Activated CD4-positive, alpha-beta T cell treated with anti-CD3 and anti-CD28 coated beads, Interleukin-2, amount 50 U/mL, for 48 hours (primary cell): ENCODE data around the gene TFCP2L1.
"Not testable (repeated sequence)": the region's sequence is repeated elsewhere in the genome, so short reads cannot be mapped to it uniquely, and the experiment has no call there.

Experiments
- DNase-seq, 2 experiments: peaks; one replicate each; pipeline ENCODE4 v3.0.0-alpha.2; 2020

Gene TFCP2L1, protein sequence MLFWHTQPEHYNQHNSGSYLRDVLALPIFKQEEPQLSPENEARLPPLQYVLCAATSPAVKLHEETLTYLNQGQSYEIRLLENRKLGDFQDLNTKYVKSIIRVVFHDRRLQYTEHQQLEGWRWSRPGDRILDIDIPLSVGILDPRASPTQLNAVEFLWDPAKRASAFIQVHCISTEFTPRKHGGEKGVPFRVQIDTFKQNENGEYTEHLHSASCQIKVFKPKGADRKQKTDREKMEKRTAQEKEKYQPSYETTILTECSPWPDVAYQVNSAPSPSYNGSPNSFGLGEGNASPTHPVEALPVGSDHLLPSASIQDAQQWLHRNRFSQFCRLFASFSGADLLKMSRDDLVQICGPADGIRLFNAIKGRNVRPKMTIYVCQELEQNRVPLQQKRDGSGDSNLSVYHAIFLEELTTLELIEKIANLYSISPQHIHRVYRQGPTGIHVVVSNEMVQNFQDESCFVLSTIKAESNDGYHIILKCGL

DNA sequence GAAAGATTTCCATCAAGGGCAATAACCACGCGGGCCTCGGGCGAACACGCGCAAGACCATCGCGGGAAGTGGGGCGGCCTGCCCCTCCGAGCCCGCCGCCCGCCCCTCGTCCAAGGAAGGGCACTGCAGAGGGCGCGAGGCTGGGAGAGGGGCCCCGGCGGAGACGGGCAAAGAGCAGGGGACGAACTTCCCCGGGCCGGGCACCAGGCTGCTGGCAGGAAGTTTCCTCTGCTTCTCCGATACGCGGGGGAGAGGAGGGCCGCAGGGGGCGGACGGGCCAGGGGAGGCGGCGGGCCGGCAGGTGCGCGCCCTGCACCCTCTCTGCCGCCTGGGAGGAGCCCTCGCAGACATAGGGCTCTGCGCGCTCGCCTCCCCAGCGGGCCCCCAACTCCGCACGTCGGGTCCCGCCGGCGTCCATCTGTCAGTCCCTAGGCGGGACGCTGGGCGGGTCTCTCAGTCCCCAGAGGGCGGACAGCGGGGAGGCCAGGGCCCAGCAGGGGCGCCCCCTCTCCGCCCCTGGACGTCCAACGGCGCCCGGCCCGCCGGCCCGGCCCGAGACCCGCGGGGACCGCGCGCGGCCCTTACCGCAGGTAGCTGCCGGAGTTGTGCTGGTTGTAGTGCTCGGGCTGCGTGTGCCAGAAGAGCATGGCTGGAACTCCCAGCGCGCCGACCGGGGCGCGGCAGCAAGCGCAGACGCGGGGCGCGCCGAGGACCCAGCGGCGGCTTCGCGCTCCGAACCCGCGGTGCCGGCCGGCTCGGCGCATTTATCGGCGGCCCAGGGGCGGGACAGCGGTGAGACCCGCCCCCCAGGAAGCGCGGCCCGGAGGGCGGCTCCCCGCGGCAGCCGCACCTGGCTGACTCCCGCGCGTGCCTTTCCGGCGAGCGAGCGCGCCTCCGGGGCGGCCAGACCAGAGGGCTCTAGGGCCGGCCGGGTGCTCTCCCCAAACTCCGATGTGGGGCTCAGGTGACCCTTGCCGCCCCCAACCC lies at the start of gene TFCP2L1:
Gene TFCP2L1, minus strand, starts transcription at position 740 of the 987 bp plus-strand sequence. Its CDS starts 93 bp downstream, at position 647.
- DNase-seq, result peak; percentile 20 to 22

DNA sequence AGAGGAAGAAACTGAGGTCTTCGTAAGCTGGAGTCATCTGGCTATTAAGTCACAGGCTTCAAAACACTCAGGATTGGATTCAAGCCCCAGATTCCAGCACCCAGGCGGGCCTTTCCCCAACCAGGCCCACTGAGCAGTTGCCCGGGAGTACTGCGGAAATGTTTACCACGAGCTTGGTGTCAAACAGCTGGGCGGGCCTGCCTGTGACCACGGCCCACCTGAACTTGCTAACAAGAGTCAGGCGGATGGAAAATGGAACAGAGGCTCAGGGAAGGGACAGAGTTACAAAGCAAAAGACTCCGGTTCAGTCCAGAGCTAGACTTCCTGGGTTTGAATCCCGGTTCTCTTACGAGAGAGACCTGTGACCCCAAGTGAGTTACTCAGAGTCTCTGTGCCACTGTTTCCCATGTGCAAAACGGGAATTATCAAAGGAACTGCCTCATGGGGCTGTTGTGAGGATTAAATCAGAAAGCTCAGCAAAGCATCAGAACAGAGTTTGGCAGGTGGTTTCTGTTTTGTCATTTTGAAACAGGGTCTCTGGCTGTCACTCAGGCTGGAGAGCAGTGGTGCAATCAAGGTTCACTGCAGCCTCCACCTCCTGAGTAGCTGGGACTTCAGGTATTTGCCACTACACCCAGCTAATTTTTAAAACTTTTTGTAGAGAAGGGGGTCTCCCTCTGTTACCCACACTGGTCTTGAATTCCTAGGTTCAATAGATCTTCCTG lies 49.0 kb upstream of the TFCP2L1 start:
- DNase-seq, result no peak

DNA sequence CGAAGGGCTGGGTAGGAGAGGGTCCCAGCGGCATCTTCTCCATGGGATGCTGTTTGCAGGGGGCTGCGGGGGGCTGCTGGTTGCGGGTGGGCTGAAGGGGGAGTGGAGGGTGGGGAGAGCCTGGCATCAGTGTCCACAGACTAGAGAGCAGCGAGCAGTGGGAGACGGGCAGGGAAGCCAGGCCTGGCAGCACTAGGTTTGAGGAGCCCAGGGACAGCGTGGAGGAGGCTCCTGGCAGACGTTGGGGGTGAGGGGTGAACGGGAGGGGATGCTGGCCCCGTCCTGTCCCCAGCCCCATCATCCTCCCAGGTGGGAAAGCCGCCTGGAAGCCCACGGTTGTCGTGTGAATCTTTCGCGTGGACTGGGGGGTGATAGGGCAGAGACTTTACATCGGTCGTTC lies 48.2 kb upstream of the TFCP2L1 start:
- DNase-seq, result no peak

DNA sequence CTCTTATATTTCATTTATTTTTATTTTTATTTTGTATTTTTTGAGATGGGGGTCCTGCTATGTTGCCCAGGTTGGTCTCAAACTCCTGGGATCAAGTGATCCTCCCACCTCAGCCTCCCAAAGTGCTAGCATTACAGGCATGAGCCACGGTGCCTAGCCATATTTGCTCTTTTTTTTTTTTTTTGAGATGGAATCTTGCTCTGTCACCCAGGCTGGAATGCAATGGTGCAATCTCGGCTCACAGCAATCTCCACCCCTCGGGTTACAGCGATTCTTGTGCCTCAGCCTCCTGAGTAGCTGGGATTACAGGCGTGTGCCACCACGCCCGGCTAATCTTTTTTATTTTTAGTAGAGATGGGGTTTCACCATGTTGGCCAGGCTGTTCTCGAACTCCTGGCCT lies 46.3 kb upstream of the TFCP2L1 start:
- DNase-seq, result not testable (repeated sequence)

DNA sequence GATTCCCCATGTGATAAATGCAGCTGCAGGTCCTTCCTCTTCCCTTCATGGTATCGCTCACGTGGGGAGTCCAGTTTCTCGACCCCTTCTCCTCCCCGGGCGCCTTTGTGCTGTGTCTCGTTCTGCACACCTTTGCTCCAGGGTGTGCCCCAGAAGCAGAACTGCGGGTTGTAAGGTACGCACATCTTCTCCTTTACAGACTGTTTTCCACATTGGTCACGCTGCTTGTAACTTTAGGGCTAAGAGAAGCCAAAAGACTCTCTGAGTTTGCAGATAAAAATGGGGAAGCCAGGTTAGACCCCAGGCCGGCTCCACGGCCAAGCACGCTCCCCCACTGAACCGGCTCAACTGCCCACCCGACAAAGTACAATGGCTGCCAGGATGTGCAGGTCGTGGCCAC lies 45.9 kb upstream of the TFCP2L1 start:
- DNase-seq, result no peak

GRCh38 chr2:121329786-121330185 lies 44.8 kb upstream of the TFCP2L1 start:
- no peak for DNase-seq

DNA sequence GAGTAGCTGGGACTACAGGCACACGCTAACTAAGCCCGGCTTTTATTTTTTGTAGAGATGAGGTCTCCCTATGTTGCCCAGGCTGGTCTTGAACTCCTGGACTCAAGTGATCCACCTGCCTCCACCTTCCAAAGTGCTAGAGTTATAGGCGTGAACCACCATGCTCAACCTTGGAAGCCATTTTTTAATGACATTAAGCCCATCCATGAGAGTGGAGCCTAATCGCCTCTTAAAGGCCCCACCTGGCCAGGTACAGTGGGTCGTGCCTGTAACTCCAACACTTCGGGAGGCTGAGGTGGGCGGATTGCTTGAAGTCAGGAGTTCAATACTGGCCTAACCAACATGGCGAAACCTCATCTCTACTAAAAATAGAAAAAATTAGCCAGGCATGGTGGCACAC lies 41.6 kb upstream of the TFCP2L1 start:
- DNase-seq, result no peak

DNA sequence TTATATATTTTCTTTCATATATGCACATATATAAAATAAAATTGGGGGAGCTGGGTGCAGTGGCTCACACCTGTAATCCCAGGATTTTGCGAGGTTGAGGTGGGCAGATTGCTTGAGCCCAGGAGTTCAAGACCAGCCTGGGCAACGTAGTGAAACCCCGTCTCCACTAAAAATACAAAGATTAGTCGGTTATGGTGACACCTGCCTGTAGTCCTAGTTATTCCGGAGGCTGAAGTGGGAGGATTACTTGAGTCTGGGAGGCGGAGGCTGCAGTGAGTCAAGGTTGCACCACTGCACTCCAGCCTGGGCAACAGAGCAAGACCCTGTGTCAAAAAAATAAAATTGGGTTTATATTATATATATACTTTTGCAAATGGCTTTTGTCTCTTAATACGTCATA lies 39.6 kb upstream of the TFCP2L1 start:
- no peak for DNase-seq

DNA sequence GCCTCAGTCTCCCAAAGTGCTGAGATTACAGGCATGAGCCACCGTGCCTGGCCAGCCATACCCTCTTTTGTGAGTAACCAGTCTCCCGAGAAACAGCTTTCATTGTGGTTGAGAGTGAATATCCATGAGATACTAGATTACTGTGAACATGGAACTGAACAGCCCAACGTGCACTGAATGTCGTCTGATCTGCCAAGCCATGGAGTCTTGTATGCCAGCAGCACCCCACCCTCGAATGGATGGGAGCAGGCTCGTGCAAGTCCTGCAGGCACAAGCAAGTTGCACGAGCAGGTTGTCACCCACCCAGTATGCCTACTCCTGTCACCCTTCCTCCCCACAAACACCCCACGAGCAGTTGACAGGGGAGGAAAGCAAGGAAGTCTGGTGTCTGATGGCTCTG lies 36.5 kb upstream of the TFCP2L1 start:
- no peak for DNase-seq

DNA sequence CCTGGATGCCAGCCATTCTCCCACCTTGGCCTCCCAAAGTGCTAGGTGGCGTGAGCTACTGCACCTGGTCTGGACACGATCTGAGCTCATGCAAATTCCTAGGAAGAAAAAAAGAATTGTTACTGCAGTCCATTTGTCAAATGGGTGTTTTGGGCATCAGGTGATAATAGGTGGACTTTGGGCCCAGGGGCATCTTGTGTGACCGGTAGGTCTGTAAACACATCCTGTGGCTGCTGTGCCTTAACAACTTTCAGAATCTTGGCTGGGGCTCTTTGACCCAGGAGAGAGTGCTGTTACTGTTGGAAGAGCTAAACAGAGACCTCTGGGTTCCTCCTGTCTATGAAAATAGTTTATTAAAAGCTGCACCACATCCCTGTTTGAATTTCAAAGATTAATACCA lies 34.9 kb upstream of the TFCP2L1 start:
- no peak for DNase-seq

DNA sequence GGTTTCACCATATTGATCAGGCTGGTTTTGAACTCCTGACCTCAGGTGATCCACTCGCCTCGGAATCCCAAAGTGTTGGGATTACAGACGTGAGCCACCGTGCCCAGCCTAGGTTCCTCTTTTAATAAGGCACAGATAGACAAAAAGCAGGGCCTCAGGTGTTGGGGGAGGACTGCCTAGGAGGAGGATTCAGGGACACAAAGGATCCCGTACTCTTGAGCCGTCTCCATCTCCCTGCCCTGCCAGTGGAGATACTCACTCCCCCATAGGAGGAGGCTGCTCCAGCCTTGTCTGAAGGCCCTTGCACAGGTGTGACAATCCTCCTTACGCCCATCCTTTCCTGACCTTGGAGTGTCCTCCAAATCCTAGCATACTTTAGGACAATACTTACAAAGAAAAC lies 32.0 kb upstream of the TFCP2L1 start:
- no peak for DNase-seq

DNA sequence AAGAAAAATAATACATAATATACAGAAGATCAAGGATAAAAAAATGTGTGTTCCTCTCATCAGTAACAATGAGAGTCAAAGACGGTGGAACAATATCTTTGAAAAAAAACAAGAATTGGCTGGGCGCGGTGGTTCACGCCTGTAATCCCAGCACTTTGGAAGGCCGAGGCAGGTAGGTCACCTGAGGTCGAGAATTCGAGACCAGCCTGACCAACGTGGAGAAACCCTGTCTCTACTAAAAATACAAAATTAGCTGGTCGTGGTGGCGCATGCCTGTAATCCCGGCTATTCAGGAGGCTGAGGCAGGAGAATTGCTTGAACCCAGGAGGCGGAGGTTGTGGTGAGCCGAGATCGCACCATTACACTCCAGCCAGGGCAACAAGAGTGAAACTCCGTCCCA lies 28.7 kb upstream of the TFCP2L1 start:
- not testable (repeated sequence) for DNase-seq

DNA sequence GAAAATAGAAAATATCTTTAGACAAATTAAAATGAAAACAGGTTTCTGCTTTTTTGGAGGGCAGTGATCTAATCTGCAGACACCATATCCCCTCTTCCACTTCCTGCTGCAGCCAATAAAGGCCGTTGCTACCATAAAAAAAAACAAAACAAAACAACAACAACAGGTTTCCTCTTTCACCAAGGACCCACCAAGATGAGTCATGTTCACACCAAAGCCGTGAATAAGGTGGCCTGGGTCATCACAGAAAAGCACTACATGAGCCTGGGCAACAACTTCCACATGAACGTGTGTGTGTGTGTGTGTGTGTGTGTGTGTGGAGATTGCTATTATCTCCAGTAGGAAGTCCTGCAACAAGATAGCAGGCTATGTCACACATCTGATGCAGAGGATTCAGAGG lies 24.8 kb upstream of the TFCP2L1 start:
- no peak for DNase-seq

- no peak for DNase-seq
Measured at GRCh38 chr2:121309323-121309722, 24.3 kb upstream of the TFCP2L1 start.

GRCh38 chr2:121307048-121307447 lies 22.0 kb upstream of the TFCP2L1 start:
- no peak for DNase-seq

DNA sequence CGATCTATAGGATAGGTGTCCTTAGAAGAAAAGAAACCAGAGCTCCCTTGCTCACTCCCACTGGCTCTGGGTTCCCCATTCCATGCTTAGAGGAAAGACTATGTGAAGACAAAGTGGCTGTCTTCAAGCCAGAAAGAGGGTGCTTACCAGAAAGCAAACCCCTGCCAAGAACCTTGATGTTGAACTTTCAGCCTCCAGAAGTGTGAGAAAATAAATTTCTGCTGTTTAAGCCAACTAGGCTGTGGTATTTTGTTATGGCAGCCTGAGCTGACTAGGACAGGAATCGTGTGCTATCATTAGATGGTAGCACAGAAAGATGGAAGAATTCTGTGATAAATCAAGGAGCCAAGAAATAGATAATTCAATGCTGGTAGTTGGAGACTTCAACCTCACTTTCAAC lies 19.9 kb upstream of the TFCP2L1 start:
- no peak for DNase-seq

- no peak for DNase-seq
Measured at GRCh38 chr2:121303531-121304263, 18.7 kb upstream of the TFCP2L1 start.

DNA sequence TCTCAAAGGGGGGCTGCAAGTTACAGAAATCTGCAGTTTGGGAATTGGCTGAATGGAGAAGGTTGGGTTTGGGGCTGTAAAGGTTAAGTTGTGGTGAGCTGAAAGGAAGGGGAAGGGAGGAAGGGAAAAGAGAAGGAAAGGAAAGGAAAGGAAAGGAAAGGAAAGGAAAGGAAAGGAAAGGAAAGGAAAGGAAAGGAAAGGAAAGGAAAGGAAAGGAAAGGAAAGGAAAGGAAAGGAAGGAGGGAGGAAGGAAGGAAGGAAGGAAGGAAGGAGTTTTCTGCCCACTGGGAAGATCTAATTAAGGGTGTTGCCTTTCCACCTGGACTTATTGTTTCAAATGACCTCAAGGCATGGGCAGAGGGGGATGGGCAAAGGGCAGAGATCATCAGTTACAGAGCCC lies 16.2 kb upstream of the TFCP2L1 start:
- not testable (repeated sequence) for DNase-seq

DNA sequence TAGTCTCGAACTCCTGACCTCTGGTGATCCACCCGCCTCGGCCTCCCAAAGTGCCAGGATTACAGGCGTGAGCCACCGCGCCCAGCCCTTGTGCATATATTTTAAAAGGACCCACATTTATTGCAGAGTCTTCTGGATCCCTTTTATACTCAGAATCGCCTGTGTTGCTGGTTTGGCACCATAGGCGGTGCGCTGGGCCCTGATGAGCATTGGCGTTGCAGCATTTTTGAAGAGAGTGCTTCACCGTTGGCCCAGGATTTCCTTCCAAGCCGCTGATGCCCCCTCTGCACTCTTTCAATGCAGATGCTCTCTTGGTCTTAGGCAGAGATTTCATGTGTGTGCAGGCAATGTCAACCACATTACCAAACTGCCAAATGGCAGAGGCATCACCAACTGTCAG lies 13.5 kb upstream of the TFCP2L1 start:
- DNase-seq, result no peak

DNA sequence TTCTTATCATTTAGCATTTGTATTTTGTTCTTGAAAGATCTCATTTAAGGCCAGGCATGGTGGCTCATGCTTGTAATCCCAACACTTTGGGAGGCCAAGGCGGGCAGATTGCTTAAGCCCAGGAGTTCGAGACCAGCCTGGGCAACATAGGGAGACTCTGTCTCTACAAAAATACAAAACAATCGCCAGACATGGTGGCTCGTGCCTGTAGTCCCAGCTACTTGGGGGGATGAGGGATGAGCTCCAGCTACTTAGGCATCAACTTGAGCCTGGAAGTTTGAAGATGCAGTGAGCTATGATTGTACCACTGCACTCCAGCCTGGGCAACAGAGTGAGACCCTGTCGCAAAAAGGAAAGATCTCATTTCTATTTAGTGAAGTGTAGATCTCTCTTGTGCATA lies 12.9 kb upstream of the TFCP2L1 start:
- not testable (repeated sequence) for DNase-seq

DNA sequence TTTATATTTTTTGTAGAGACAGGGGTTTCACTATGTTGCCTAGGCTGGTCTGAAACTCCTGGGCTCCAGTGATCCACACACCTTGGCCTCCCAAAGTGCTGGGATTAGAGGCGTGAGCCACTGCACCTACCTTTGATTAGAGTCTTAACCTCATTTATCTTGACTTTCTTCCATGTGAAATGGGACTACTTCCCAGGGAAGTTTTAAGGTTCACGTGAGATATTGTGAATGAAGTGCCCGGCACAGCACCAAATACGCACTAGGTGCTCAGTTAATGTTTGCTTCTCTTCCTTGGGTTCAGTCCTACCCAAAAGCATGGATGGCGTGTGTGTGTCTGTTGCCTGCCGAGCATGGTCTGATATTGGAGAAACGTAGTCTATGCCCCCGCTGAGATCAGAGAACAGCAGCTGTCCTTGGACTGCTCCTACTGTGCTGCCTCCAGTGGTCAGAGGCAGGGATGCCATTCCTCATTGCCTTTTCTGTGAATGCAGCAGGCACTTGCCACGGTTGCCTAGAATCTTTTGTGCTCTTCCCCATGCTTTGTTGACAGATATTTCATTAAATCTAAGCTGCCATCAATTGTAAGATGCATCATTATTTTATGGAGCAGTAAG lies 12.3 kb upstream of the TFCP2L1 start:
- no peak for DNase-seq
